HepG2 (cell line): Measurements from ENCODE around the gene VEZF1. TPM values are rescaled to one million over a fixed set of nuclear protein-coding genes. Genes with fewer than 3 reads are reported as not detected.
A peak's percentile ranks its signal among the peaks of the same experiment; 100 is the strongest.

Experiments
- ARNT2 ChIP-seq: sonication (generic); formaldehyde crosslinking; IDR thresholded peaks from 2 replicates; pipeline ENCODE4 v1.8.0; 2022; ENCODE audit warnings: mild to moderate bottlenecking, low read depth, missing genetic modification reagents, moderate library complexity
- EZH2 ChIP-seq: conservative IDR thresholded peaks from 2 replicates; pipeline ENCODE4 v1.6.1; 2012; ENCODE audit warnings: mild to moderate bottlenecking, low read depth, low read length, moderate library complexity
- PHF21A ChIP-seq: sonication (generic); formaldehyde crosslinking; IDR thresholded peaks from 2 replicates; pipeline ENCODE4 v1.5.0; 2020; ENCODE audit warnings: mild to moderate bottlenecking, missing genetic modification reagents
- POGZ ChIP-seq: sonication (generic); formaldehyde crosslinking; IDR thresholded peaks from 2 replicates; pipeline ENCODE4 v1.4.0; 2020; ENCODE audit warnings: mild to moderate bottlenecking, missing genetic modification reagents
- TCF7L2 ChIP-seq: IDR thresholded peaks from 2 replicates; pipeline ENCODE4 v1.6.1; 2011; ENCODE audit warnings: mild to moderate bottlenecking, low read depth, low read length, moderate library complexity
- ZNF441 ChIP-seq: sonication (generic); formaldehyde crosslinking; IDR thresholded peaks from 2 replicates; pipeline ENCODE4 v1.7.0; 2021; ENCODE audit warnings: missing genetic modification reagents, borderline replicate concordance
- ZNF546 ChIP-seq: sonication (generic); formaldehyde crosslinking; conservative IDR thresholded peaks from 2 replicates; pipeline ENCODE4 v1.8.1; 2023; ENCODE audit warnings: mild to moderate bottlenecking, missing genetic modification reagents
- ZNF7 ChIP-seq: IDR thresholded peaks from 2 replicates; pipeline ENCODE4 v1.6.1; 2016; ENCODE audit warnings: missing biosample characterization, missing genetic modification reagents
- ZNF747 ChIP-seq: sonication (generic); formaldehyde crosslinking; IDR thresholded peaks from 2 replicates; pipeline ENCODE4 v1.8.1; 2023; ENCODE audit warnings: missing genetic modification reagents, mild to moderate bottlenecking, borderline replicate concordance
- ZNF766 ChIP-seq: sonication (generic); formaldehyde crosslinking; IDR thresholded peaks from 2 replicates; pipeline ENCODE4 v1.5.0; 2020; ENCODE audit warnings: missing genetic modification reagents, borderline replicate concordance
- ZNF775 ChIP-seq: sonication (generic); formaldehyde crosslinking; IDR thresholded peaks from 2 replicates; pipeline ENCODE4 v1.4.0; 2020; ENCODE audit warnings: missing genetic modification reagents, mild to moderate bottlenecking, moderate library complexity, borderline replicate concordance
- polyA plus RNA-seq, 8 experiments: library from polyadenylated mRNA; depleted of rRNA in 3 of 8; stranded (reverse) in 7 of 8; unstranded in 1 of 8; fragments of >200 nt; fragmentation: Illumina TruSeq in 4 of 8; extraction: Trizol in 4 of 8; gene quantifications; 2 replicates each; pipeline versions ENCODE4 v1.2.1 to v1.2.3, GENCODE V29; 2011 to 2016; ENCODE audit warnings: low read depth in 4 of 8, missing spikeins in 1 of 8, mixed read lengths in 1 of 8; ENCODE audit not compliant: insufficient read depth in 1 of 8
- total RNA-seq, 5 experiments: library from RNA; depleted of rRNA; stranded (reverse); fragments of >200 nt; fragmentation: Illumina TruSeq; extraction: Trizol; gene quantifications; 2 replicates each; pipeline ENCODE4 v1.2.3, GENCODE V29; 2016; ENCODE audit warnings: low read depth in 1 of 5
- TF ChIP-seq, protein P1 (sequence below): sonication (generic); formaldehyde crosslinking; IDR thresholded peaks from one replicate; pipeline ENCODE4 v1.5.1; 2020; ENCODE audit warnings: mild to moderate bottlenecking, missing genetic modification reagents; ENCODE audit errors: not compliant biosample characterization
- TF ChIP-seq, protein P2 (sequence below): IDR thresholded peaks from 2 replicates; pipeline ENCODE4 v1.6.1; 2018; ENCODE audit warnings: missing genetic modification reagents, mild to moderate bottlenecking, missing compliant biosample characterization
- TF ChIP-seq, protein P3 (sequence below): sonication (generic); formaldehyde crosslinking; IDR thresholded peaks from 2 replicates; pipeline ENCODE4 v1.5.1; 2020; ENCODE audit warnings: missing genetic modification reagents, mild to moderate bottlenecking, borderline replicate concordance
- TF ChIP-seq, protein P4 (sequence below): sonication (generic); formaldehyde crosslinking; IDR thresholded peaks from 2 replicates; pipeline ENCODE4 v1.5.0; 2020; ENCODE audit warnings: missing genetic modification reagents, mild to moderate bottlenecking, borderline replicate concordance

The VEZF1 gene
- total and polyA plus RNA-seq, 2 of the 13 experiments (the other 11 are each of a cell fraction or from before 2014, with no cell fraction given), result 45.9 to 49.7 TPM

DNA sequence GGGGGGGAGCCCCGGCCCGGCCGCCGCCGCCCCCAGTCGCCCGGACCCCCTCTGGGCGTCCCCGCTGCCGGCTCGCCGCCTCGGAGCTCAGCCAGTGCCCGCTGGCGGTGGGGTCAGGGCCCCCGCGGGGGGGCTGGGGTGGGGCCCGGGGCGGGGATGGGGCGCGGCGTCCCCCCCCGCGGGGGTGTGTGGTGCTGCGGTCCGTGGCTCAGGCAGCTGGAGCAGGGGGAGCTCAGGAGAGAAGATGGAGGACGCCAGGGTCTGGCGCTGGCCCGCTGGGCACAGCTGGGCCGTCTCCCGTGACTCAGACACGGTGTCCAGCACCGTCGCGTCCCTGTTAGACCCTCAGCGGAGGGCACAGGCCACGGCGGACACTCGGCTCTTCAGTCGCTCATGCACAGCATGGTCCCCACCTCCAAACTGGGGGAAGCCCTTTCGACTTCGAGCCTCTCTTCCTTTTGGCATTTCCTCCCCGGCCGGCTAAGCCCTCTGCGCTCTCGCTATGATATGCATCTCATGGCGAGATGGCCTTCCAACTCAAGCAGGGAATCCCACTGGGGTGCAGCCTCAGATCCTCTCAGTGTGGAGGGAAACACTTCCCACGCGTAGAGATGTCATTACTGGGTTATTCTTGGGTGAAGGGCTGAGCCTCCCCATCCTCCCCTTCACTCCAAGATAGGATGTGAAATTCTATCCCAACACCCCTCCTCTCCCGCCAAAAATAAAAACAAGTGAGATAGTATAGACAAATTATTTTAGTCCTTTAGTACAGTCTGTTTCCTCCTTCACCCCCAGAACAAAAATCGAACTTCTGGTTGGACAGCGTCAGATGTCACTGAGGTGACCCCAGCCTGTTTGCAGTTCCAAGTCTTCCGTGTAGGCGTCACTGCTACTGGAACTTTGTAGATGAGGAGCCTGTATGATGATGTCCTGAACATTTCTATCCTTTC is 522 bp upstream of the VEZF1 start (continued):
- TF ChIP-seq, protein P1, sequence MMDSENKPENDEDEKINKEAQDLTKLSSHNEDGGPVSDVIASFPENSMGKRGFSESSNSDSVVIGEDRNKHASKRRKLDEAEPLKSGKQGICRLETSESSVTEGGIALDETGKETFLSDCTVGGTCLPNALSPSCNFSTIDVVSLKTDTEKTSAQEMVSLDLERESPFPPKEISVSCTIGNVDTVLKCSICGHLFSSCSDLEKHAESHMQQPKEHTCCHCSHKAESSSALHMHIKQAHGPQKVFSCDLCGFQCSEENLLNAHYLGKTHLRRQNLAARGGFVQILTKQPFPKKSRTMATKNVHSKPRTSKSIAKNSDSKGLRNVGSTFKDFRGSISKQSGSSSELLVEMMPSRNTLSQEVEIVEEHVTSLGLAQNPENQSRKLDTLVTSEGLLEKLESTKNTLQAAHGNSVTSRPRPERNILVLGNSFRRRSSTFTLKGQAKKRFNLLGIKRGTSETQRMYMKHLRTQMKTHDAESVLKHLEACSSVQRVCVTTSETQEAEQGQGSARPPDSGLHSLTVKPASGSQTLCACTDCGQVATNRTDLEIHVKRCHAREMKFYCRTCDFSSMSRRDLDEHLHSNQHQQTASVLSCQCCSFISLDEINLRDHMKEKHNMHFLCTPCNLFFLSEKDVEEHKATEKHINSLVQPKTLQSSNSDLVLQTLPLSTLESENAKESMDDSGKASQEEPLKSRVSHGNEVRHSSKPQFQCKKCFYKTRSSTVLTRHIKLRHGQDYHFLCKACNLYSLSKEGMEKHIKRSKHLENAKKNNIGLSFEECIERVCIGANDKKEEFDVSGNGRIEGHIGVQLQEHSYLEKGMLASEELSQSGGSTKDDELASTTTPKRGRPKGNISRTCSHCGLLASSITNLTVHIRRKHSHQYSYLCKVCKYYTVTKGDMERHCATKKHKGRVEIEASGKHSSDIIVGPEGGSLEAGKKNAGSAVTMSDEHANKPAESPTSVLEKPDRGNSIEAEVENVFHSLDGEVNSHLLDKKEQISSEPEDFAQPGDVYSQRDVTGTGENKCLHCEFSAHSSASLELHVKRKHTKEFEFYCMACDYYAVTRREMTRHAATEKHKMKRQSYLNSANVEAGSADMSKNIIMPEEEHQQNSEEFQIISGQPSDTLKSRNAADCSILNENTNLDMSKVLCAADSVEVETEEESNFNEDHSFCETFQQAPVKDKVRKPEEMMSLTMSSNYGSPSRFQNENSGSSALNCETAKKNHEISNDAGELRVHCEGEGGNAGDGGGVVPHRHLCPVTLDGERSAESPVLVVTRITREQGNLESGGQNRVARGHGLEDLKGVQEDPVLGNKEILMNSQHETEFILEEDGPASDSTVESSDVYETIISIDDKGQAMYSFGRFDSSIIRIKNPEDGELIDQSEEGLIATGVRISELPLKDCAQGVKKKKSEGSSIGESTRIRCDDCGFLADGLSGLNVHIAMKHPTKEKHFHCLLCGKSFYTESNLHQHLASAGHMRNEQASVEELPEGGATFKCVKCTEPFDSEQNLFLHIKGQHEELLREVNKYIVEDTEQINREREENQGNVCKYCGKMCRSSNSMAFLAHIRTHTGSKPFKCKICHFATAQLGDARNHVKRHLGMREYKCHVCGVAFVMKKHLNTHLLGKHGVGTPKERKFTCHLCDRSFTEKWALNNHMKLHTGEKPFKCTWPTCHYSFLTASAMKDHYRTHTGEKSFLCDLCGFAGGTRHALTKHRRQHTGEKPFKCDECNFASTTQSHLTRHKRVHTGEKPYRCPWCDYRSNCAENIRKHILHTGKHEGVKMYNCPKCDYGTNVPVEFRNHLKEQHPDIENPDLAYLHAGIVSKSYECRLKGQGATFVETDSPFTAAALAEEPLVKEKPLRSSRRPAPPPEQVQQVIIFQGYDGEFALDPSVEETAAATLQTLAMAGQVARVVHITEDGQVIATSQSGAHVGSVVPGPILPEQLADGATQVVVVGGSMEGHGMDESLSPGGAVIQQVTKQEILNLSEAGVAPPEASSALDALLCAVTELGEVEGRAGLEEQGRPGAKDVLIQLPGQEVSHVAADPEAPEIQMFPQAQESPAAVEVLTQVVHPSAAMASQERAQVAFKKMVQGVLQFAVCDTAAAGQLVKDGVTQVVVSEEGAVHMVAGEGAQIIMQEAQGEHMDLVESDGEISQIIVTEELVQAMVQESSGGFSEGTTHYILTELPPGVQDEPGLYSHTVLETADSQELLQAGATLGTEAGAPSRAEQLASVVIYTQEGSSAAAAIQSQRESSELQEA, result peak; percentile 56
- TF ChIP-seq ZNF775 (CRISPR knock-in tag), result no peak
- TF ChIP-seq ARNT2 (CRISPR knock-in tag), result no peak
- no peak; the same call in 1 of the 2 replicates for TF ChIP-seq ZNF766 (CRISPR knock-in tag)
- no peak for TF ChIP-seq ZNF747 (CRISPR knock-in tag)
- TF ChIP-seq ZNF546 (CRISPR knock-in tag), result no peak
- TF ChIP-seq, protein P2, sequence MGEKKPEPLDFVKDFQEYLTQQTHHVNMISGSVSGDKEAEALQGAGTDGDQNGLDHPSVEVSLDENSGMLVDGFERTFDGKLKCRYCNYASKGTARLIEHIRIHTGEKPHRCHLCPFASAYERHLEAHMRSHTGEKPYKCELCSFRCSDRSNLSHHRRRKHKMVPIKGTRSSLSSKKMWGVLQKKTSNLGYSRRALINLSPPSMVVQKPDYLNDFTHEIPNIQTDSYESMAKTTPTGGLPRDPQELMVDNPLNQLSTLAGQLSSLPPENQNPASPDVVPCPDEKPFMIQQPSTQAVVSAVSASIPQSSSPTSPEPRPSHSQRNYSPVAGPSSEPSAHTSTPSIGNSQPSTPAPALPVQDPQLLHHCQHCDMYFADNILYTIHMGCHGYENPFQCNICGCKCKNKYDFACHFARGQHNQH (CRISPR knock-in tag), result no peak
- peak; percentile 15; the same call in 1 of the 2 replicates for TF ChIP-seq POGZ (CRISPR knock-in tag)
- TF ChIP-seq, protein P3, sequence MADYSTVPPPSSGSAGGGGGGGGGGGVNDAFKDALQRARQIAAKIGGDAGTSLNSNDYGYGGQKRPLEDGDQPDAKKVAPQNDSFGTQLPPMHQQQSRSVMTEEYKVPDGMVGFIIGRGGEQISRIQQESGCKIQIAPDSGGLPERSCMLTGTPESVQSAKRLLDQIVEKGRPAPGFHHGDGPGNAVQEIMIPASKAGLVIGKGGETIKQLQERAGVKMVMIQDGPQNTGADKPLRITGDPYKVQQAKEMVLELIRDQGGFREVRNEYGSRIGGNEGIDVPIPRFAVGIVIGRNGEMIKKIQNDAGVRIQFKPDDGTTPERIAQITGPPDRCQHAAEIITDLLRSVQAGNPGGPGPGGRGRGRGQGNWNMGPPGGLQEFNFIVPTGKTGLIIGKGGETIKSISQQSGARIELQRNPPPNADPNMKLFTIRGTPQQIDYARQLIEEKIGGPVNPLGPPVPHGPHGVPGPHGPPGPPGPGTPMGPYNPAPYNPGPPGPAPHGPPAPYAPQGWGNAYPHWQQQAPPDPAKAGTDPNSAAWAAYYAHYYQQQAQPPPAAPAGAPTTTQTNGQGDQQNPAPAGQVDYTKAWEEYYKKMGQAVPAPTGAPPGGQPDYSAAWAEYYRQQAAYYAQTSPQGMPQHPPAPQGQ, result no peak; the same call in 1 of the 2 replicates
- TF ChIP-seq ZNF7, result no peak
- TF ChIP-seq, protein P4, sequence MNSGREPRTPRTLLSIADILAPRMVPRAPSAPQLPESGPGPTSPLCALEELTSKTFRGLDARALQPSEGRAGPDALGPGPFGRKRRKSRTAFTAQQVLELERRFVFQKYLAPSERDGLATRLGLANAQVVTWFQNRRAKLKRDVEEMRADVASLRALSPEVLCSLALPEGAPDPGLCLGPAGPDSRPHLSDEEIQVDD (CRISPR knock-in tag), result no peak
- TF ChIP-seq TCF7L2, result no peak
- TF ChIP-seq ZNF441, result no peak
- no peak for TF ChIP-seq EZH2
- TF ChIP-seq PHF21A (CRISPR knock-in tag), result no peak
